ENCODE measurements around the gene TTBK2.

The TTBK2 gene

GRCh38 chr15:42724276-42724675 lies 196.3 kb downstream of the TTBK2 start (continued):
- TF ChIP-seq REST (tag by site-specific recombination; IDR thresholded peaks at IDR 0.05) (no peak), HIC1 (tag by site-specific recombination; IDR thresholded peaks at IDR 0.05) (no peak)

GRCh38 chr15:42723068-42723467 lies 197.5 kb downstream of the TTBK2 start:
- no peaks in the 10 kb centered on the region for H3K4me1 ChIP-seq (ENCODE audit: control insufficient read depth, insufficient read depth, low read length)
- ChIA-PET POLR2A (interaction anchor here (0.8 kb wide), 1 partner anchor 12 kb away, joined by 3 read pairs; no protein-coding TSS in a partner anchor), CTCF (interaction anchor here (0.5 to 0.7 kb wide), 3 partner anchors 22 to 203 kb away, joined by 3 to 4 read pairs (median 3); no protein-coding TSS in a partner anchor)
- H3K27ac ChIP-seq (ENCODE audit: extremely low read depth, low read depth, low read length), result no peak overlapping the region
- no peak for TF ChIP-seq ATF2 (tag by site-specific recombination; IDR thresholded peaks at IDR 0.05; ENCODE audit: low read depth)
- no peak for TF ChIP-seq RBAK (tag by site-specific recombination; IDR thresholded peaks at IDR 0.05)
- TF ChIP-seq SCRT2 (tag by site-specific recombination; IDR thresholded peaks at IDR 0.05), result no peak
- TF ChIP-seq ZNF555 (tag by site-specific recombination; conservative IDR thresholded peaks at IDR 0.05), result no peak
- TF ChIP-seq WT1 (tag by site-specific recombination; IDR thresholded peaks at IDR 0.05), result no peak
- TF ChIP-seq KLF7 (tag by site-specific recombination; IDR thresholded peaks at IDR 0.05; ENCODE audit: borderline replicate concordance), result no peak
- TF ChIP-seq ZNF580 (tag by site-specific recombination; IDR thresholded peaks at IDR 0.05), result no peak
- TF ChIP-seq ZNF660 (tag by site-specific recombination; IDR thresholded peaks at IDR 0.05), result no peak
- no peak for TF ChIP-seq ZBTB11 (tag by site-specific recombination; conservative IDR thresholded peaks at IDR 0.05; ENCODE audit: low read depth)
- no peak for TF ChIP-seq ZNF776 (tag by site-specific recombination; IDR thresholded peaks at IDR 0.05; ENCODE audit: borderline replicate concordance)
- no peak for TF ChIP-seq BCL6B (tag by site-specific recombination; IDR thresholded peaks at IDR 0.05)
- TF ChIP-seq ZNF830 (tag by site-specific recombination; IDR thresholded peaks at IDR 0.05; ENCODE audit: low read depth), result no peak
- no peak for TF ChIP-seq ZFP37 (tag by site-specific recombination; IDR thresholded peaks at IDR 0.05)
- no peak for TF ChIP-seq ZNF677 (tag by site-specific recombination; IDR thresholded peaks at IDR 0.05)
- no peak for TF ChIP-seq KLF9 (tag by site-specific recombination; IDR thresholded peaks at IDR 0.05; ENCODE audit: low read depth)
- no peak for TF ChIP-seq ZBTB20 (tag by site-specific recombination; IDR thresholded peaks at IDR 0.05)
- no peak for TF ChIP-seq HOXD13 (CRISPR knock-in tag; IDR thresholded peaks at IDR 0.05; ENCODE audit: borderline replicate concordance)
- TF ChIP-seq ZNF623 (tag by site-specific recombination; IDR thresholded peaks at IDR 0.05), result no peak
- peaks cover 3 to 84% of the 10 kb centered on the region in 2 experiments for H3K36me3 ChIP-seq (ENCODE audit: control insufficient read depth in 2 of 2, insufficient read depth in 1 of 2, low read length in 2 of 2)
- H3K9me3 ChIP-seq (ENCODE audit: control insufficient read depth, insufficient read depth, low read depth, low read length), result no peaks in the 10 kb centered on the region
- no peak overlapping the region for H3K4me3 ChIP-seq (ENCODE audit: low read depth, low read length)

All from HEK293 (cell line).